ENCODE results near the gene TMOD3.

The TMOD3 gene

DNA sequence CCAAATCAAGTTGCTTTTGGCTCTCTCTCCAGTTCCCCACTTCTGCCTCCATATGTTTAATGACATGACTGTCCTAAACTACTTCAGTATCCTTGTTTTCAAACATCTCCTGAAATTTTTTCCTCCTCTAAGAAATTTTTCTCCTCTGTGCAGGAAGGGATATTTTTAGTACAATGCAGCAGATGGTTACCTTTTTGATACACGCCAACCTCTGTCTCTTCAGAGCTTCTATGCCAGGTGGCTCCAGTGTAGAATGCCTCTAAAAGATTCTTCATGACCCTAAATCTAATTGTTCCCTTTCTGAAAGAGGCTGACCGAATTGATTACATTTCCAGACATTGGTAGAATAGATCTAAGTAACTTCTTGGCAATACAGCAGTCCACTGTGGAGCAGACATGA is 33.7 kb downstream of the TMOD3 start:
- TF ChIP-seq, protein P1, sequence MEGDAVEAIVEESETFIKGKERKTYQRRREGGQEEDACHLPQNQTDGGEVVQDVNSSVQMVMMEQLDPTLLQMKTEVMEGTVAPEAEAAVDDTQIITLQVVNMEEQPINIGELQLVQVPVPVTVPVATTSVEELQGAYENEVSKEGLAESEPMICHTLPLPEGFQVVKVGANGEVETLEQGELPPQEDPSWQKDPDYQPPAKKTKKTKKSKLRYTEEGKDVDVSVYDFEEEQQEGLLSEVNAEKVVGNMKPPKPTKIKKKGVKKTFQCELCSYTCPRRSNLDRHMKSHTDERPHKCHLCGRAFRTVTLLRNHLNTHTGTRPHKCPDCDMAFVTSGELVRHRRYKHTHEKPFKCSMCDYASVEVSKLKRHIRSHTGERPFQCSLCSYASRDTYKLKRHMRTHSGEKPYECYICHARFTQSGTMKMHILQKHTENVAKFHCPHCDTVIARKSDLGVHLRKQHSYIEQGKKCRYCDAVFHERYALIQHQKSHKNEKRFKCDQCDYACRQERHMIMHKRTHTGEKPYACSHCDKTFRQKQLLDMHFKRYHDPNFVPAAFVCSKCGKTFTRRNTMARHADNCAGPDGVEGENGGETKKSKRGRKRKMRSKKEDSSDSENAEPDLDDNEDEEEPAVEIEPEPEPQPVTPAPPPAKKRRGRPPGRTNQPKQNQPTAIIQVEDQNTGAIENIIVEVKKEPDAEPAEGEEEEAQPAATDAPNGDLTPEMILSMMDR (IDR thresholded peaks at IDR 0.05; ENCODE audit: unreplicated experiment in 3 of 3), result no peak
- H3K36me3 Mint-ChIP-seq (ENCODE audit: low read depth), result peaks cover 45% of the 10 kb centered on the region
- no peaks in the 10 kb centered on the region for H3K9me3 Mint-ChIP-seq
- H3K4me3 Mint-ChIP-seq, result no peak overlapping the region
- peaks cover 6% of the 10 kb centered on the region for H3K4me1 Mint-ChIP-seq
- no peaks in the 10 kb centered on the region for H3K27me3 Mint-ChIP-seq (ENCODE audit: low read depth)
- H3K27ac Mint-ChIP-seq, result no peak overlapping the region

DNA sequence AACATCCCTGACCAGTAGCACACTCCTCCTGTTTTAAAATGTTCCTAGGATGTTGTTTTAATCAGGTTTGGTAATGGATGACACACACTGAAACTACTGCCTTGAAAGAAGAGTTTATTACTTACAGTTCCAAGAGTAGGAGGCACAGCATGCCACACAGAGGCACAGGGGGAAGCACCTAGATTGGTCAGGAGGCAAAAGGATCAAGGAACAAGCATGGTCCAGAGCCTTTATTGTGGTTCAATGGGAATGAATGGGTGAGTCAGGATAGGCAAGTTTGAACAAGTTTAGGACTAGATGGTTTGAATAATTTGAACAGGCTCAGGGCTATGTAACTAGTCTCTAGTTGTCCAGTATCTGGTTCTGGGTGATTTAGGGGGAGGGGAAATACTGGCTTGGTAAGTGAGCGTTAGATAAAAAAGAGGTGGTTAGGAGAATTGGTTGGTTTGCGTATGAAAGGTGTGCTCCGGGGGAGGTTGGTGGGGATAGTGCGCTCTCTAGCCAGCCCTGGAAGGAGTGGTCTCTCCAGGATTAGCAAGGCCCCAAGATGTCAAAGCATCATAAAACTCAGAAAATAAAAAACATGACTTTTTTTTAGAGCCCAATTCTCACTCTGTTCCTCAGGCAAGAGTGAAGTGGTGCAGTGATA is 35.1 kb downstream of the TMOD3 start:
- no peaks in the 10 kb centered on the region for H3K27me3 Mint-ChIP-seq (ENCODE audit: low read depth)
- no peak overlapping the region for H3K27ac Mint-ChIP-seq
- no peaks in the 10 kb centered on the region for H3K9me3 Mint-ChIP-seq
- peaks cover 11% of the 10 kb centered on the region for H3K4me1 Mint-ChIP-seq
- H3K4me3 Mint-ChIP-seq, result no peak overlapping the region
- peaks cover 49% of the 10 kb centered on the region for H3K36me3 Mint-ChIP-seq (ENCODE audit: low read depth)
- TF ChIP-seq, protein P1 (IDR thresholded peaks at IDR 0.05; ENCODE audit: unreplicated experiment in 3 of 3), result no peak

DNA sequence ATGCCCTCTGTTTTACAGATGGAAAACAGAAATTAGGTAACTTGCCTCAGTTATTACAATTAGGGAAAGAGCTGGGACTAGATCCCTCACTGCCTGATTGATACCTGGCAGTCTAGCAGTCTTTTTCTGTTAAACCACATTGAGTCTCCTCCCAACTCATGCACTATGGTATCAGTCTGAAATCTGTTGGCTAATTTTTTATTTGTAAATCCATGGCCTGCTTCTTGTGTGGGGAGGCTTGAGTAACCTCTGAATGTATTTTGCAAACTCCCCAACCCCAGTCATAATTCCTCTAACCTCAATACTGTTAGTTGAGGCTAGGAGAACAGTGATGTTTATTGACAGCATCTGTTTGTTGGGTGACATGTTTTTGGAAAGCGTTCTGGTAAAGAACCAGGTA is 35.9 kb downstream of the TMOD3 start:
- Mint-ChIP-seq H3K36me3 (ENCODE audit: low read depth) (peaks cover 48% of the 10 kb centered on the region), H3K27me3 (ENCODE audit: low read depth) (no peaks in the 10 kb centered on the region), H3K4me3 (no peak overlapping the region), H3K4me1 (peaks cover 11% of the 10 kb centered on the region), H3K27ac (no peak overlapping the region), H3K9me3 (no peaks in the 10 kb centered on the region)
- TF ChIP-seq, protein P1 (IDR thresholded peaks at IDR 0.05; ENCODE audit: unreplicated experiment in 3 of 3), result no peak

DNA sequence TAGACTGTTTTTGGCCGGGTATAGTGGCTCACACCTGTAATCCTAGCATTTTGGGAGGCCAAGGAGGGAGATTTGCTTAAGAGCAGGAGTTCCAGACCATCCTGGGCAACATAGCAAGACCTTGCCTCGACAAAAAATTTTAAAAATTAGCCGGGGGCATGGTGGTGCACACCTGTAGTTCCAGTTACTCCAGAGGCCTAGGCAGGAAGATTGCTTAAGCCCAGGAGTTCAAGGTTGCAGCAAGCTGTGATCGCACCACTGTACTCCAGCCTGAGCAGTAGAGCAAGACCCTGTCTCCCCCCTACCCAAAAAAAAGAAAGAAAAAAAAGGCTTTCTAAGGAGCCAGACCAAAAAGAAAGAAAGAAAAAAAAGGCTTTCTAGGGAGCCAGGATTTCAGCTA is 36.7 kb downstream of the TMOD3 start:
- Mint-ChIP-seq H3K27me3 (ENCODE audit: low read depth) (no peaks in the 10 kb centered on the region), H3K4me1 (peaks cover 11% of the 10 kb centered on the region), H3K36me3 (ENCODE audit: low read depth) (peaks cover 55% of the 10 kb centered on the region), H3K4me3 (no peak overlapping the region), H3K9me3 (no peaks in the 10 kb centered on the region), H3K27ac (no peak overlapping the region)
- TF ChIP-seq, protein P1 (IDR thresholded peaks at IDR 0.05; ENCODE audit: unreplicated experiment in 3 of 3), result no peak

DNA sequence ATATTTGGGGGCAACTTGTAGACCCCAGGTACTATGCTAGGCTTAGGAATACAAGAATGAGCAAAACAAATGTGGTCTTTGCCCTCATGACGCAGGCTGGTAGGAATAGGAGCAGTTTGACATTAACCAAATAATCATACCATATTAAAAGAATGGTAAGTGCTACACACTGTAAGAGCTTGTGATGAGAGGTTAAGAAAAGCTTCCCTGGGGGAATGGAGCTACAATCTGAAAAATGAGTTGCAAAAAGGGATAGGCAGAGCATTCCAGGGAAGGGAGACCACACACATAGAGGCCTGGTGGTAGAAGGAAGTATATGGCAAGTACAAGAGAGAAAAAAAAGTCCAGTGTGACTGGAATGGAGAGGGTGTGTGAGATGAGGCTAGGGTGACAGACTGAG is 37.3 kb downstream of the TMOD3 start:
- H3K9me3 Mint-ChIP-seq, result no peaks in the 10 kb centered on the region
- peaks cover 11% of the 10 kb centered on the region for H3K4me1 Mint-ChIP-seq
- TF ChIP-seq, protein P1 (IDR thresholded peaks at IDR 0.05; ENCODE audit: unreplicated experiment in 3 of 3), result no peak
- no peak overlapping the region for H3K4me3 Mint-ChIP-seq
- peak overlapping the region; percentile 39 to 69 (median 62) for H3K27ac Mint-ChIP-seq
- peaks cover 58% of the 10 kb centered on the region for H3K36me3 Mint-ChIP-seq (ENCODE audit: low read depth)
- H3K27me3 Mint-ChIP-seq (ENCODE audit: low read depth), result no peaks in the 10 kb centered on the region

DNA sequence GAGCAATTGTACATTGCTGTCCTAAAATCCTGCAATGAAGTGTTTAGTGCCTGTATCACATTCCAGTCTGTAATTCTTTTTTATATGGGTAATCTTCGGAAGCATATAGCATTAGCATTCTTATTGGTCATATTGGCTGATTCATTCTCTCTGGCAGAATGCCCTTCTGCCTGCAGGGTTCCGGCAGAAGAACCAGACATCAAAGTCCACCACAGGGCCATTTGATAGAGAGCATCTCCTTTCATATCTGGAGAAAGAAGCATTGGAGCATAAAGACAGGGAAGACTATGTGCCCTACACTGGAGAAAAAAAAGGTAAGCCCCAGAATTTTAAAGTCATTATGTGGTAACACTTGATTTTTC is 39.6 kb downstream of the TMOD3 start:
- Mint-ChIP-seq H3K9me3 (no peaks in the 10 kb centered on the region), H3K4me1 (peaks cover 11% of the 10 kb centered on the region), H3K4me3 (no peak overlapping the region), H3K36me3 (ENCODE audit: low read depth) (peaks cover 57% of the 10 kb centered on the region), H3K27ac (peak overlapping the region in 2 of 3 experiments; percentile 3 to 62), H3K27me3 (ENCODE audit: low read depth) (no peaks in the 10 kb centered on the region)
- TF ChIP-seq, protein P1 (IDR thresholded peaks at IDR 0.05; ENCODE audit: unreplicated experiment in 3 of 3), result no peak

All from nephron (organoid).